ENCODE data around the gene GON4L.
"Not testable (repeated sequence)": the region's sequence is repeated elsewhere in the genome, so short reads cannot be mapped to it uniquely, and the experiment has no call there.

GON4L gene, protein sequence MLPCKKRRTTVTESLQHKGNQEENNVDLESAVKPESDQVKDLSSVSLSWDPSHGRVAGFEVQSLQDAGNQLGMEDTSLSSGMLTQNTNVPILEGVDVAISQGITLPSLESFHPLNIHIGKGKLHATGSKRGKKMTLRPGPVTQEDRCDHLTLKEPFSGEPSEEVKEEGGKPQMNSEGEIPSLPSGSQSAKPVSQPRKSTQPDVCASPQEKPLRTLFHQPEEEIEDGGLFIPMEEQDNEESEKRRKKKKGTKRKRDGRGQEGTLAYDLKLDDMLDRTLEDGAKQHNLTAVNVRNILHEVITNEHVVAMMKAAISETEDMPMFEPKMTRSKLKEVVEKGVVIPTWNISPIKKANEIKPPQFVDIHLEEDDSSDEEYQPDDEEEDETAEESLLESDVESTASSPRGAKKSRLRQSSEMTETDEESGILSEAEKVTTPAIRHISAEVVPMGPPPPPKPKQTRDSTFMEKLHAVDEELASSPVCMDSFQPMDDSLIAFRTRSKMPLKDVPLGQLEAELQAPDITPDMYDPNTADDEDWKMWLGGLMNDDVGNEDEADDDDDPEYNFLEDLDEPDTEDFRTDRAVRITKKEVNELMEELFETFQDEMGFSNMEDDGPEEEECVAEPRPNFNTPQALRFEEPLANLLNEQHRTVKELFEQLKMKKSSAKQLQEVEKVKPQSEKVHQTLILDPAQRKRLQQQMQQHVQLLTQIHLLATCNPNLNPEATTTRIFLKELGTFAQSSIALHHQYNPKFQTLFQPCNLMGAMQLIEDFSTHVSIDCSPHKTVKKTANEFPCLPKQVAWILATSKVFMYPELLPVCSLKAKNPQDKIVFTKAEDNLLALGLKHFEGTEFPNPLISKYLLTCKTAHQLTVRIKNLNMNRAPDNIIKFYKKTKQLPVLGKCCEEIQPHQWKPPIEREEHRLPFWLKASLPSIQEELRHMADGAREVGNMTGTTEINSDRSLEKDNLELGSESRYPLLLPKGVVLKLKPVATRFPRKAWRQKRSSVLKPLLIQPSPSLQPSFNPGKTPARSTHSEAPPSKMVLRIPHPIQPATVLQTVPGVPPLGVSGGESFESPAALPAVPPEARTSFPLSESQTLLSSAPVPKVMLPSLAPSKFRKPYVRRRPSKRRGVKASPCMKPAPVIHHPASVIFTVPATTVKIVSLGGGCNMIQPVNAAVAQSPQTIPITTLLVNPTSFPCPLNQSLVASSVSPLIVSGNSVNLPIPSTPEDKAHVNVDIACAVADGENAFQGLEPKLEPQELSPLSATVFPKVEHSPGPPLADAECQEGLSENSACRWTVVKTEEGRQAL (N-terminal part only)

DNA sequence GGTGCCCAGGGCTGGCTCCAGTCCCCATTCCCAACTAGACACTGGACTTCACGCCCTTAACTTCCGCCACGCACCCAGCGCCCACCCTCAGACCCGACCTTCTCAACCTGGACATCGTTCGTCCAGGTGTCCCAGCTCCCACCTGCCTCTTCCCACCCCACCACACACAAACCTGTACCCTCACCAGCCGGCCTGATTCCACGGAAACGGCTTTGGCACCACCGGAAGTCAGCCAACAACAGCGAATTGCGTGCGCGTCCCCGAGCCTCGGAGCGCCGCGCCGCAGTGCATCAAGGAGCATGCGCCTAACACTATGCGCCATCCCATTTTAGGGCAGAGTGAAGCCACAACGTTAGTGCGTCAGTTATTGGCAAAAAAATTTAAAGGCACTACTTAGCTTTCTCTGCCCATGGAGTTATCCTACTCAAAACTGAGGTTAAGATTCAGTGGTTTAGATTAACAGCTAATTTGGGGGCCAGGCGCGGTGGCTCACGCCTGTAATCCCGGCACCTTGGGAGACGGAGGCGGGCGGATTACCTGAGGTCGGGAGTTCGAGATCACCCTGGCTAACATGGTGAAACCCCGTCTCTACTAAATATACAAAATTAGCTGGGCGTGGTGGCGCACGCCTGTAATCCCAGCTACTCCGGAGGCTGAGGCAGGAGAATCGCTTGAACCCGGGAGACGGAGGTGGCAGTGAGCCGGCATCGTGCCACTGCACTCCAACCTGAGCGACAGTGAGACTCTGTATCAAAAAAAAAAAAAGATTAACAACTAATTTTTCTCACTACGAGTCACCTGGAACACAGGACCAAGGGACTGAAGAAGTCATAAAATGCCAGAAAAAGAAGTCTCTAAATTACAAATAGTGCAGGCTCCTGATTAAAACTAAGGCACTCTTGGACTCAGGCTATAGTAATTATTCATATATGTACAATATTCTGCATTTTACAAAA is at the start of gene GON4L:
GON4L (minus strand) TSS at position 240 of the 956 bp plus-strand sequence. CDS start 3,434 bp downstream, outside the sequence.
- DNase-seq (ENCODE audit: low read depth in 2 of 2) = peak; percentile 73 to 80

- no peak for DNase-seq (ENCODE audit: low read depth in 2 of 2)
Observed at GRCh38 chr1:155904261-155904660, 47.2 kb upstream of the GON4L start.

DNA sequence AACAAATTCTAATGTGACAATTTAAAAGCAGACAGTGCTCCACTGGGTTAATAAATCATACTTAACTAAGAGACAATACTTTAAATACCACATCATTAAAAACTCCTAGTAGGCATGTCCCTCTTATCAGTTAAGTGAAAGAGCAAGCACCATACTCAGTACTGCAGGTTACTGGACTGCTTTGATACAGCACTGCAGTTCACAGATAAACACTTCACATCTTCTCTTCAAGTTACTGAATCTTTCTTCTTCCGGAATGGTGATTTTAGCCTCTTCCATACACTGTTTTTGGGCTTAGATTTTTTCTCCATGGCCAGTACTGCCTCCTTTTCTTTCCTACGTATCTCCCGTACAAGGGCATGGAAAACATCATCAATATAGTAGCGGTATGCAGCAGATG is 43.1 kb upstream of the GON4L start:
- no peak for DNase-seq (ENCODE audit: low read depth in 2 of 2)

- no peak for DNase-seq (ENCODE audit: low read depth in 2 of 2)
Observed at GRCh38 chr1:155899683-155900082, 42.7 kb upstream of the GON4L start.

DNA sequence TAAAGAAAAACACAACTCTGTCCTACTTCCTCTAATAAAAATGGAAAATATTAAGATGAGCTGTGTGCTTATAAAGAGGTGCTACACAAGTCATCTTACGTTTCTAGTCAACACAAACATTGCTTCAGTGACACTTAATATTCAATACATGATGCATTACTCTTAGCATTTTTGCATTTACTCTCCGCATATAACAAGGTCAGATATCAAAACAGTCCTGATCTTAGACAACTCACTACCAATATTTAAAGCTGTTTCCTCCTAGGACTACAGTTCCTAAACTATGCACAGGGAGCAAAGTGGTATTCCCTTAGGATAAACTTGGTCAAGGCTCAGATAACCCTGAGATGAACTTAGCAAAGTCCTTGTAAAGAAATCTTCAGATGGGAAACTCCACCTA is 41.9 kb upstream of the GON4L start:
- no peak for DNase-seq (ENCODE audit: low read depth in 2 of 2)

DNA sequence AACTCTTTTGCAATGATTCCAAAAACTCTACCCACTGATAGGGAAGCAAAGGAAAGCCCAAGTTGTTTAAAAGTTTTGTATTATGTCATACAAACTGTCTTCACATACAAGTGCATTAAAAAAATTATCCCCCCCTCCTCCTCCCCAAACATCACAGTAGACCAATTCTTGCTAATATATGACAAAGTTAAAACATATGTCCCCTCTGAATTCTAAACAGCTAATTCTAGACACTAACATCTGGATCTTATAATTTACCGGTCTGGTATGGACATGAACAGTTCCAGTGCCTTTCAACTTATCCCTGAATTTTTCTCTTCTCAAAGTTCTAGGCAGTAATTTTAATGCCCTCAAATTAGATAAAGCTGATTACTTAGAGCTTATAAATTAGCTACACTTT is 40.7 kb upstream of the GON4L start:
- no peak for DNase-seq (ENCODE audit: low read depth in 2 of 2)

DNA sequence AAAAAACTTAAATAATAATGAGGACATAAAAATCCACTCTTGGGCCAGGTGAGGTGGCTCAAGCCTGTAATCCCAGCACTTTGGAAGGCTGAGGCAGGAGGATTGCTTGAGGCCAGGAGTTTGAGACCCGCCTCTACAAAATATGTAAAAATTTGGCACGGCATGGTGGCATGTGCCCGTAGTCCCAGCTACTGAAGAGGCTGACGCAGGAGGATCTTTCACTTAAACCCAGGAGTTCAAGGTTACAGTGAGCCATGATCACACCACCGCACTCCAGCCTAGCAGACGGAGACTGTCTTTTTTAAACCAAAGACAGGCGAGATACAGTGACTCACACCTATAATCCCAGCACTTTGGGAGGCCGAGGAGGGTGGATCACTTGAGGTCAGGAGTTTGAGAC is 39.5 kb upstream of the GON4L start:
- not testable (repeated sequence) for DNase-seq (ENCODE audit: low read depth in 2 of 2)

GRCh38 chr1:155895617-155896016 is 38.6 kb upstream of the GON4L start:
- not testable (repeated sequence) for DNase-seq (ENCODE audit: low read depth in 2 of 2)

DNA sequence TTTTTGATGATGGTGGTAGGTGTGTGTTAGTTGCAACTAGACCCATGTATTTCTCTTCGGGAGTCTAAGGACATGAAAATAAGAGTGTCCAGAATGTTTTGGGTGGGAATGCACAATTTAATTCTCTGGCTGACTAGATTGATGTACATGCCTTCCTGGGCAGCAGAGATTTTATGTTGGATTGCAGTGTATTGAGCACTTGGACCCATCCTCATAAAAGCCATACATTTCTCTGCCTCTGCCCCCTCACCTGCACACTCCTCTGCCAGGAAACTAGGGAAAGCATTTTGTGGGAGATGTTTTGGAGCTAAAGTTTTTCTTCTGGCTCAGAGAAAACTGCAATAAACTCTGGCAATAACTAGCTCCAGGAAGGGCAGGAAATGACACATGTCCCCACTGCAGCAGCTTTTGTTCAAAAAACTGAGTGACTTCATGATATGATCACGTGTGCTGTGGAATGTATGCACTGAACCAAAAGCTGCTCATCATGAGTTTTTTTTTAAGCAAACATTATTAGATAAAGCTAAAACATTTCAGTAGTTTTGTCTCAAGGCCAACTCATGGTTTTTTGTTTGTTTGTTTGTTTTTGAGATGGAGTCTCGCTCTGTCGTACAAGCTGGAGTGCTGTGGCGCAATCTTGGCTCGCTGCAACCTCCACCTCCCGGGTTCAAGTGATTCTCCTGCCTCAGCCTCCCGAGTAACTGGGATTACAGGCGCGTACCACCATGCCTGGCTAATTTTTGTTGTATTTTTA is 36.6 kb upstream of the GON4L start:
- DNase-seq (ENCODE audit: low read depth in 2 of 2) = no peak

DNA sequence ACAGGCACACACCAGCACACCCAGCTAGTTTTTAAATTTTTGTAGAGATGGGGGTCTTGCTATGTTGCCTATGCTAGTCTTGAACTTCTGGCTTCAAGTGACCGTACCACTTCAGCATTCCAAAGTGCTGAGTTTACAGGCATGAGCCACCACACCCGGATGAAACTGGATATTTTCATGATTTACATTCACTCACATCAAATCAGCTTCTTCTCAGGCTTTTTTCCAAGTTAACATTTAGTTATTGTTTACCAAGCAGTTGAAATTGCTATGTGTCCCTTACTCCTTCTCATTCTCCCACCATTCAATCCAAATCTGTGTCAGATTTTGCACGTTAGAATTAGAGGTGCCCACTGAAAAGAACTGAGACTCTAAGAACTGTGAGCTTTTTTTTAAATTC is 35.8 kb upstream of the GON4L start:
- DNase-seq (ENCODE audit: low read depth in 2 of 2) = no peak

DNA sequence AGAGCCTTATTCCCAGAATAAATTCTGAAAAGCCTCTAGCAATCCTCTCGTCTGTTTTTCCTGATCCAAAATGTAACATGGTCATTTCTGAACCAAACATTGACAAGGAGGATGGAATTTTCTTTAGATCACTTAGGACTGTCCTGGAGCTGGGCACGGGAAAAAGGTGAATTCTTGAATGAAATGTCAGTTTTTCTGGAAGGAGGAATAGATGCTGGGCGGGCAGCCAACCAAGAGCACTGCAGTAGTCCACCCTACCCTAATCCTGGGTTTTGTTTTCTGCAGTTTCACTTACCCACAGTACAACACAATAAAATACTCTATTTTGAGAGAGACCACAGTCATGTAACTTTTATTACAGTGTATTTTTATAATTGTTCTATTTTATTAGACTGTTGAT is 33.2 kb upstream of the GON4L start:
- no peak for DNase-seq (ENCODE audit: low read depth in 2 of 2)

GRCh38 chr1:155889566-155889965 is 32.6 kb upstream of the GON4L start:
- DNase-seq (ENCODE audit: low read depth in 2 of 2) = no peak

DNA sequence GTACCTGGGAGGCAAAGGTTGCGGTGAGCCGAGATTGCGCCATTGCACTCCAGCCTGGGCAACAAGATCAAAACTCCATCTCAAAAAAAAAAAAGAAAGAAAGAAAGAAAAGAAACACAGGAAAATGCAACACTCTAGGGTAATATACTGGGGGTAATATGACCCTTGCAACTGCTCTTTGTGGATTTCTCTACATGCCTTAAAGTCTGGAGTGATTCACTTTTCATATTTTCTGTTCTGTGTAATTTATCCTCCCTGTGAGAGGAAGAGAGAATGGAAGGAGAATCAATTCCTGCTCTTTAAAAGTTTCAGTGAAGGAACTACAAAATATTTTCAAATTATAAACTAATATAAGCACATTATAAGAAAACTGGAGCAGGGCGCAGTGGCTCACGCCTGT is 31.5 kb upstream of the GON4L start:
- no peak for DNase-seq (ENCODE audit: low read depth in 2 of 2)

GRCh38 chr1:155884982-155885381 is 28.0 kb upstream of the GON4L start:
- no peak for DNase-seq (ENCODE audit: low read depth in 2 of 2)

DNA sequence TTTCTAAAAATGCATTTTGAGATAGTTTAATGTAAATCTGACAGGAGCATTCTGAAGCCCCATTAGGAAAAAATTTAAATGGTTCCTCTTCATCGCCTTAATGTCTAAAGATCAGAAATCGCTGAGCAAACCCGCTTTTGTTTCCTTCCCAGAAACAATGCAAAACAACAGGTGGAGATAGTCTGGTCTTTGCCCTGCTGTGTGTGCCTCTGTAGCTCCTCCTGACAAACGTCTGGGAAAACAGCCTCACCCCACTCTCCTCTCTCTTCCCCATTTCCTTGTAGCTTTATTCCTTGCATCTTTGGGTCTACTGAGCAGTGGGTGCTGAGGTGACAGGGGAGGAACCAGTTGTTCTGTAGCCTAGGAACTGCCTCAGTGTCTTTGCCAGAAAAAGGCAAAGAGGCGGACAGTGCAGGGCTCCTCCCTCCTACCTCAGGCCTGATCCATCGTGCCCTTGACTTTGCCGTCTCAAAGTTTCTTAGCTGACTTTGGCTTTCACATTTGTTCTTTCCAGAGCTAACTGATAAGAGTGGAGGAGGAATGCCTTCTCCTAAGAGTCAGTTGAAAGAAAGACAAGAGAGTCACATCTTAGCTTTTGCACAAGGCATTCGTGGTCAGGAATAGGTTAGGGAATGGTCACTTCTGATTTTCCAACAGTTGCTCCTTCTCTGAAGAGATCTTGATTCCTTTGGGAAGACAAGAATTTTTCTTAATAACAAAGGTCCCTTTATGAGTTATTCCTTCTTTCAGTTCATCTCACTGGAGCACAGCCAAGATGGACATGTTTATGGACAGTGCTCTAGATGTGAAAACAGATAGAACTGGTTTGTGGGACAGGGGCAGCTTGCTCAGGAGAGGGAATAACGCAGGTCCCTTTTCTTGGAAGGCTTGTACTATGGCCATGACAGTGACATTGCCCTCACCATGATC is 27.3 kb upstream of the GON4L start:
- DNase-seq (ENCODE audit: low read depth in 2 of 2) = no peak

GRCh38 chr1:155882766-155883165 is 25.8 kb upstream of the GON4L start:
- DNase-seq (ENCODE audit: low read depth in 2 of 2) = no peak

DNA sequence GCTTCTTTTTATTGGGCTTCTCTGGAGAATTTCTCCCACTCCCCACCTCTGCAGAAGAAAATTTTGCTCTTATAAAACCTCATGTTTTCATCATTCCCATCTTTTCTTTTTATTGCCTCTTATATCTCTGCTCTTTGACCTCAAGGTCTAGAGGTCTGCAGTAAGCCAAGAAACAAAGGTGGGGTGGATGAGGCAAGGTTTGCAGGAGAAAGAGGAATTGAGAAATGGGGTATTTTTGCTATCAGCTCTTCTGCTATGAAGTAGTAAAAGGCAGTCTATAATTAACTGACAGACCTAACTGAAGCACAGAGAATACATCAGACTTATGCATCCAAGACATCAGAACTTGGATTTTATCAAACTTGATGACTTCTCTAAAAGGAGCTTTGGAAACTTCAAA is 25.2 kb upstream of the GON4L start:
- DNase-seq (ENCODE audit: low read depth in 2 of 2) = no peak

GRCh38 chr1:155880950-155881349 is 23.9 kb upstream of the GON4L start:
- DNase-seq (ENCODE audit: low read depth in 2 of 2) = no peak

GRCh38 chr1:155880251-155880650 is 23.2 kb upstream of the GON4L start:
- DNase-seq (ENCODE audit: low read depth in 2 of 2) = no peak

Data from activated CD8-positive, alpha-beta memory T cell treated with anti-CD3 and anti-CD28 coated beads for 4 hours (primary cell).